Measurements from ENCODE around the gene DYRK1A.

DNA sequence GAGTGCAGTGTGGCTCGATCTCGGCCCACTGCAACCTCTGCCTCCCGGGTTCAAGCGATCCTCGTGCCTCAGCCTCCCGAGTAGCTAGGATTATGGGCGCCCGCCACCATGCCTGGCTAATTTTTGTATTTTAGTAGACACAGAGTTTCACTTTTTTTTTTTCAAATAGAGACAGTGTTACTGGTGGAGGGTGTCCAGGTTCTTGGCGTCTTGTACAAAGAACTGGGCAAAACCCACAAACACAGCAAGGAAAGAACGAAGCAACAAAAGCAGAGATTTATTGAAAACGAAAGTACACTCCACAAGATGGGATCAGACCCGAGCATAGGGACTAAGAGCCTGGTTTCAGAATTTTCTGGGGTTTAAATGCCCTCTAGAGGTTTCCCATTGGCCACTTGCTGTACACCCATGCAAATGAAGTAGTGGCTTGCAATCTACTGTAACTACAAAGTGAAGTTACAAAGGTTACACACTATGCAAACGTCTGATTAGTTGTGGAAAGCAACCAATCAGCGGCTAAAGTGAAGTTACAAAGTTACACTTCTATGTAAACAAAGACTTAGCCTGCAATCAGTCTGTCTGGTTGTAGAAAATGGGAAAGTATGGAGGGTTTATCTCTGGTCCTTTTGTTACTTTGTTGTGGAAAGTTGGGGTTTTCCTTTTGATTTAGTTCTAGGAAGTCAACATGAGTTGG is 199.1 kb downstream of the DYRK1A start:
- no peak for TF ChIP-seq EZH2 (IDR thresholded peaks at IDR 0.05)
- TF ChIP-seq POLR2AphosphoS5 (IDR thresholded peaks at IDR 0.05; ENCODE audit: borderline replicate concordance, low read depth, low read length) = no peak
